ENCODE data around the gene SRSF4.

The SRSF4 gene

GRCh38 chr1:29142714-29143113 is 39.0 kb downstream of the SRSF4 start:
- no peak overlapping the region for H3K9ac ChIP-seq (ENCODE audit: low read depth, low read length)
- H3K27ac ChIP-seq (ENCODE audit: low read length): no peak overlapping the region
- H3K27me3 ChIP-seq (ENCODE audit: insufficient read depth, low read length, poor library complexity): no peaks in the 10 kb centered on the region
- no peak overlapping the region for H2AFZ ChIP-seq (ENCODE audit: low read depth, low read length)
- no peak for DNase-seq
- no peak overlapping the region for H3K4me2 ChIP-seq (ENCODE audit: insufficient read depth, low read length)
- H3K9me3 ChIP-seq (ENCODE audit: insufficient read depth, low read length, severe bottlenecking): no peaks in the 10 kb centered on the region
- ATAC-seq (ENCODE audit: insufficient read depth, low read depth): no peak
- peaks cover 27% of the 10 kb centered on the region for H3K36me3 ChIP-seq (ENCODE audit: insufficient read depth, low read length)
- H3K4me1 ChIP-seq (ENCODE audit: insufficient read depth, low read length): no peaks in the 10 kb centered on the region
- TF ChIP-seq CTCF (IDR thresholded peaks at IDR 0.05; ENCODE audit: borderline replicate concordance, extremely low read depth, low read length, poor library complexity, severe bottlenecking) (no peak), EZH2 (IDR thresholded peaks at IDR 0.05; ENCODE audit: borderline replicate concordance, low read depth, low read length, severe bottlenecking) (no peak)
- H4K20me1 ChIP-seq (ENCODE audit: insufficient read depth, low read length): peaks cover 6% of the 10 kb centered on the region; the same call in 1 of the 2 replicates
- no peaks in the 10 kb centered on the region for H3K79me2 ChIP-seq (ENCODE audit: insufficient read depth, low read length)
- H3K4me3 ChIP-seq (ENCODE audit: low read depth in 1 of 2, low read length in 2 of 2): no peak overlapping the region

- Histone ChIP-seq H3K4me1 (ENCODE audit: insufficient read depth, low read length) (no peaks in the 10 kb centered on the region), H3K4me2 (ENCODE audit: insufficient read depth, low read length) (no peak overlapping the region), H3K4me3 (ENCODE audit: low read depth in 1 of 2, low read length in 2 of 2) (no peak overlapping the region), H4K20me1 (ENCODE audit: insufficient read depth, low read length) (no peaks in the 10 kb centered on the region), H2AFZ (ENCODE audit: low read depth, low read length) (no peak overlapping the region), H3K9ac (ENCODE audit: low read depth, low read length) (no peak overlapping the region), H3K9me3 (ENCODE audit: insufficient read depth, low read length, severe bottlenecking) (no peaks in the 10 kb centered on the region), H3K27ac (ENCODE audit: low read length) (no peak overlapping the region), H3K36me3 (ENCODE audit: insufficient read depth, low read length) (no peaks in the 10 kb centered on the region), H3K27me3 (ENCODE audit: insufficient read depth, low read length, poor library complexity) (no peaks in the 10 kb centered on the region), H3K79me2 (ENCODE audit: insufficient read depth, low read length) (no peaks in the 10 kb centered on the region)
- TF ChIP-seq EZH2 (IDR thresholded peaks at IDR 0.05; ENCODE audit: borderline replicate concordance, low read depth, low read length, severe bottlenecking): no peak
- TF ChIP-seq CTCF (IDR thresholded peaks at IDR 0.05; ENCODE audit: borderline replicate concordance, extremely low read depth, low read length, poor library complexity, severe bottlenecking): no peak
- DNase-seq: no peak
- no peak for ATAC-seq (ENCODE audit: insufficient read depth, low read depth)
These were observed 45.2 kb downstream of the SRSF4 start for GRCh38 chr1:29136391-29136915.

GRCh38 chr1:29134695-29135028 is 47.0 kb downstream of the SRSF4 start:
- H2AFZ ChIP-seq (ENCODE audit: low read depth, low read length): no peak overlapping the region
- ATAC-seq (ENCODE audit: insufficient read depth, low read depth): no peak

More at GRCh38 chr1:29134695-29135028, 47.0 kb downstream of the SRSF4 start:
- H3K27me3 ChIP-seq (ENCODE audit: insufficient read depth, low read length, poor library complexity): no peaks in the 10 kb centered on the region
- H4K20me1 ChIP-seq (ENCODE audit: insufficient read depth, low read length): no peaks in the 10 kb centered on the region
- no peak overlapping the region for H3K4me2 ChIP-seq (ENCODE audit: insufficient read depth, low read length)
- no peaks in the 10 kb centered on the region for H3K4me1 ChIP-seq (ENCODE audit: insufficient read depth, low read length)
- no peak overlapping the region for H3K27ac ChIP-seq (ENCODE audit: low read length)
- H3K9ac ChIP-seq (ENCODE audit: low read depth, low read length): no peak overlapping the region
- H3K36me3 ChIP-seq (ENCODE audit: insufficient read depth, low read length): no peaks in the 10 kb centered on the region
- no peak for DNase-seq
- H3K79me2 ChIP-seq (ENCODE audit: insufficient read depth, low read length): no peaks in the 10 kb centered on the region
- H3K4me3 ChIP-seq (ENCODE audit: low read depth in 1 of 2, low read length in 2 of 2): no peak overlapping the region
- TF ChIP-seq EZH2 (IDR thresholded peaks at IDR 0.05; ENCODE audit: borderline replicate concordance, low read depth, low read length, severe bottlenecking) (no peak), CTCF (IDR thresholded peaks at IDR 0.05; ENCODE audit: borderline replicate concordance, extremely low read depth, low read length, poor library complexity, severe bottlenecking) (no peak)
- no peaks in the 10 kb centered on the region for H3K9me3 ChIP-seq (ENCODE audit: insufficient read depth, low read length, severe bottlenecking)

Data from DND-41 (cell line).